ENCODE measurements around the gene ZDHHC20. TPM values are rescaled to one million over a fixed set of nuclear protein-coding genes. Genes with fewer than 3 reads are reported as not detected.

Gene ZDHHC20
- total RNA-seq, 4 donors from 2014 or later: 75.8 to 90.2 (median 79.3) TPM

- TF ChIP-seq POLR2A (IDR thresholded peaks at IDR 0.05): no peak
- TF ChIP-seq, protein P1, sequence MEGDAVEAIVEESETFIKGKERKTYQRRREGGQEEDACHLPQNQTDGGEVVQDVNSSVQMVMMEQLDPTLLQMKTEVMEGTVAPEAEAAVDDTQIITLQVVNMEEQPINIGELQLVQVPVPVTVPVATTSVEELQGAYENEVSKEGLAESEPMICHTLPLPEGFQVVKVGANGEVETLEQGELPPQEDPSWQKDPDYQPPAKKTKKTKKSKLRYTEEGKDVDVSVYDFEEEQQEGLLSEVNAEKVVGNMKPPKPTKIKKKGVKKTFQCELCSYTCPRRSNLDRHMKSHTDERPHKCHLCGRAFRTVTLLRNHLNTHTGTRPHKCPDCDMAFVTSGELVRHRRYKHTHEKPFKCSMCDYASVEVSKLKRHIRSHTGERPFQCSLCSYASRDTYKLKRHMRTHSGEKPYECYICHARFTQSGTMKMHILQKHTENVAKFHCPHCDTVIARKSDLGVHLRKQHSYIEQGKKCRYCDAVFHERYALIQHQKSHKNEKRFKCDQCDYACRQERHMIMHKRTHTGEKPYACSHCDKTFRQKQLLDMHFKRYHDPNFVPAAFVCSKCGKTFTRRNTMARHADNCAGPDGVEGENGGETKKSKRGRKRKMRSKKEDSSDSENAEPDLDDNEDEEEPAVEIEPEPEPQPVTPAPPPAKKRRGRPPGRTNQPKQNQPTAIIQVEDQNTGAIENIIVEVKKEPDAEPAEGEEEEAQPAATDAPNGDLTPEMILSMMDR (IDR thresholded peaks at IDR 0.05): no peak
- intact Hi-C loops (cut with DNase I): no loop called here
- no peaks in the 10 kb centered on the region for H3K27me3 ChIP-seq
- no peaks in the 10 kb centered on the region for H3K9me3 ChIP-seq
- no peaks in the 10 kb centered on the region for H3K4me1 ChIP-seq
- no peak overlapping the region for H3K27ac ChIP-seq
- no peaks in the 10 kb centered on the region for H3K36me3 ChIP-seq
- DNase-seq: no peak
- H3K4me3 ChIP-seq (replicated peaks in 1 of 3): no peak overlapping the region
- WGBS, 2 donors: 74 to 85% methylated on average over 7 of the region's 7 CpGs
These were observed 98.0 kb downstream of the ZDHHC20 start for GRCh38 chr13:21361123-21361522.

DNA sequence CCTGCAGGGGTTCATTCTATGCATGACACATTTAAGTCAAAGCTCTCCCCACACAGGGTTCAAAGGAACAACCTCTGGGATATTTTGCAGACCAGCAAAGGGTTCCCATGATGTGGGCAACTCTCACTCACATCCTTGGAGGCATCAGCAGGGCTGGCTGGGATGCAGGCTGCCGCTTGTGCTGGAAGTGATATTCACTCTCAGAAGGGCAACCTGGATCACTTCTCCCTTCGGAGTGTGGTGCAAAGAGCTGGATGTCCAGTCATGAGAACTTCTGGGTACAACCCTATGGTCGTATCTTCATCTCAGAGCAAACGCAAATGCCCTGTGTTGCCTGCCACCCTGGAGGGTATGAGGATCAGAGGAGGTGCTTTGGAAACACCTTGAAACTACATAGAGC is 98.6 kb downstream of the ZDHHC20 start:
- no peak for TF ChIP-seq POLR2A (IDR thresholded peaks at IDR 0.05)
- TF ChIP-seq, protein P1 (IDR thresholded peaks at IDR 0.05): no peak
- WGBS, 2 donors: 91 to 93% methylated on average over 3 to 4 of the region's 4 CpGs
- no peak for DNase-seq
- no peak overlapping the region for H3K27ac ChIP-seq
- H3K36me3 ChIP-seq: no peaks in the 10 kb centered on the region
- intact Hi-C loops (cut with DNase I): no loop called here
- H3K4me1 ChIP-seq: no peaks in the 10 kb centered on the region
- H3K4me3 ChIP-seq (replicated peaks in 1 of 3): no peak overlapping the region
- no peaks in the 10 kb centered on the region for H3K9me3 ChIP-seq
- no peaks in the 10 kb centered on the region for H3K27me3 ChIP-seq

DNA sequence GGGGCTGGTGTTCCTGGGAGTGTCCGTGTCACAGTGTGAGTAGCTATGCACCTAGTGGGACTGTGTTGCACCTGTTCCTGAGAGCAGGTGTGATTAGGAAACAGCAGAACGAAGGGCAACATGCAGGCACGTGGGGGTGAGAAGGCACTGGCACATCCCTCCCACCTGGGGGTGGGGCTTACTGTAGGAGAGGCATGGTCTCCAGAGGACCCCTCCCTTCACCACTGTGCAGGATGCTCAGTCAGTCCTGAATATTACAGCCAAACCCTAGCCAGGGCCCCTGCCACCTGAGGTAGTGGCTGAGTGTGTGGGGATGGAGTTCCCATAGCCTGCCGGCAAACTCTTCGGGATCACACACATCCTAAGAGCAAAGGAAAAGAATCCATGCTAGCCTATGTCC is 99.2 kb downstream of the ZDHHC20 start:
- no peak for TF ChIP-seq POLR2A (IDR thresholded peaks at IDR 0.05)
- TF ChIP-seq, protein P1 (IDR thresholded peaks at IDR 0.05): no peak
- DNase-seq: no peak
- intact Hi-C loops (cut with DNase I): no loop called here
- no peak overlapping the region for H3K27ac ChIP-seq
- H3K9me3 ChIP-seq: no peaks in the 10 kb centered on the region
- H3K27me3 ChIP-seq: no peaks in the 10 kb centered on the region
- H3K4me3 ChIP-seq (replicated peaks in 1 of 3): no peak overlapping the region
- no peaks in the 10 kb centered on the region for H3K36me3 ChIP-seq
- no peaks in the 10 kb centered on the region for H3K4me1 ChIP-seq
- 79 to 96% methylated on average over 3 to 5 of the region's 5 CpGs for WGBS, 2 donors

DNA sequence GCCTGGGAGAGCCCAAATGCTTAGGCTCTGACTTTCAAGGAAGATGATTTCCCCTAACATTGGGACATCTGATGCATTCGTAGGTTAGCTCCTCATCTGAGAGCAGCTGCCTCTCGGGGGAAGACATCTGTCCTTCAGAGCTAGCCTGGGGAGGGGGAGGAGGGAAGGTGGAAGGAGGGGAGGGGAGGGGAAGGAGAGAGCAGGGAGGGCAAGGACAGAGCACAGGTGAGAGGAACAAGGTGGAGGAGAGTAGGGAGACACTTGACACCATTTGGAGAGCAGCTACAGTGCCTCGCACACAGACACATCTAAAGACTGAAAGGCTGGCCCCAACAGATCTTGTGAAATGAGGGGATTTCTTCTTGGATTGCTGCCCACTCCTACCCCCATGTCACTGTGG is 103.8 kb downstream of the ZDHHC20 start:
- H3K9me3 ChIP-seq: no peaks in the 10 kb centered on the region
- WGBS, 2 donors: 61 to 75% methylated on average over 3 of the region's 3 CpGs
- no peak overlapping the region for H3K27ac ChIP-seq
- H3K36me3 ChIP-seq: no peaks in the 10 kb centered on the region
- H3K4me3 ChIP-seq (replicated peaks in 1 of 3): no peak overlapping the region
- no peaks in the 10 kb centered on the region for H3K4me1 ChIP-seq
- DNase-seq: no peak
- no peaks in the 10 kb centered on the region for H3K27me3 ChIP-seq
- intact Hi-C loops (cut with DNase I): no loop called here
- no peak for TF ChIP-seq POLR2A (IDR thresholded peaks at IDR 0.05)
- TF ChIP-seq, protein P1 (IDR thresholded peaks at IDR 0.05): no peak

- intact Hi-C loops (cut with DNase I): no loop called here
- TF ChIP-seq POLR2A (IDR thresholded peaks at IDR 0.05): no peak
- TF ChIP-seq, protein P1 (IDR thresholded peaks at IDR 0.05): no peak
- no peaks in the 10 kb centered on the region for H3K9me3 ChIP-seq
- no peaks in the 10 kb centered on the region for H3K27me3 ChIP-seq
- H3K4me1 ChIP-seq: no peaks in the 10 kb centered on the region
- WGBS, 2 donors: 88 to 91% methylated on average over 13 of the region's 13 CpGs
- DNase-seq: no peak
- no peak overlapping the region for H3K27ac ChIP-seq
- no peaks in the 10 kb centered on the region for H3K36me3 ChIP-seq
- no peak overlapping the region for H3K4me3 ChIP-seq (replicated peaks in 1 of 3)
These were observed 104.4 kb downstream of the ZDHHC20 start for GRCh38 chr13:21354721-21355120.

Measured in thyroid gland (tissue), 4 donors.